ENCODE data around the gene TMEM163.
"Not testable (repeated sequence)": the region's sequence is repeated elsewhere in the genome, so short reads cannot be mapped to it uniquely, and the experiment has no call there.

TMEM163 gene

DNA sequence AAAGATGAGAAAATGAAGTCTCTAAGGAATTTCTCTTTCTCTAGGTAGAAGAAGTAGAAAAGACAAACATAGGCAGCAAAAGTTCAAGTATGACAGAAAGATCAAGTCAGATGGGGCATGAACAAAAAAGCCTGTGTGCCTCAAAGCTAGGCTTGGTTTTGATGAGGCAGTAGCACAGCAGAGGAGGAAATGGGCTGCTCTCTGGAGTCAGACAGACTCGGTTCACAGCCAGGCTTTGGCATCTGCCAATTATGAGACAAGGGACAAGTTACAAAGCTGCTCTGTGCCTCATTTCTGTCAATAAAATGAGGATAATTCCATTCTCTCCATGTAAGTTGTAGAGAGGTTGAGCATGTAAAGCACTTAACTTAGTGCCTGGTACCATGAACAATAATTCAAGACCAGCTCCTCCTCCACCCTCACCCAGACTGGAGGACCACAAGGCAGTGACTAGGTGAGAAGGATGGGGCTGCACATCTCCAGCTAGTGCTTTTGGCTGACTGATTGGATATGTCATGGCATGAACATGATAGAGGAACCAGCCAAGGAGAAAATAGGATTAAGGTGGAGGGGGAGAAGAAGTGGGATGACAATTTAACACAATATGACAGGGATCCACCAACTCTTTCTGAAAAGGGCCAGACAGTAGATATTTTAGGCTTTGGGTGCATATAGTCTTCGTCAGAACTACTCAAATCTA is 84.6 kb downstream of the TMEM163 start:
- no peak overlapping the region for H3K27ac Mint-ChIP-seq
- no peaks in the 10 kb centered on the region for H3K9me3 Mint-ChIP-seq
- no peaks in the 10 kb centered on the region for H3K36me3 Mint-ChIP-seq
- no peaks in the 10 kb centered on the region for H3K27me3 Mint-ChIP-seq
- peaks cover 8% of the 10 kb centered on the region for H3K4me1 Mint-ChIP-seq
- H3K4me3 Mint-ChIP-seq = peak overlapping the region; percentile 15

DNA sequence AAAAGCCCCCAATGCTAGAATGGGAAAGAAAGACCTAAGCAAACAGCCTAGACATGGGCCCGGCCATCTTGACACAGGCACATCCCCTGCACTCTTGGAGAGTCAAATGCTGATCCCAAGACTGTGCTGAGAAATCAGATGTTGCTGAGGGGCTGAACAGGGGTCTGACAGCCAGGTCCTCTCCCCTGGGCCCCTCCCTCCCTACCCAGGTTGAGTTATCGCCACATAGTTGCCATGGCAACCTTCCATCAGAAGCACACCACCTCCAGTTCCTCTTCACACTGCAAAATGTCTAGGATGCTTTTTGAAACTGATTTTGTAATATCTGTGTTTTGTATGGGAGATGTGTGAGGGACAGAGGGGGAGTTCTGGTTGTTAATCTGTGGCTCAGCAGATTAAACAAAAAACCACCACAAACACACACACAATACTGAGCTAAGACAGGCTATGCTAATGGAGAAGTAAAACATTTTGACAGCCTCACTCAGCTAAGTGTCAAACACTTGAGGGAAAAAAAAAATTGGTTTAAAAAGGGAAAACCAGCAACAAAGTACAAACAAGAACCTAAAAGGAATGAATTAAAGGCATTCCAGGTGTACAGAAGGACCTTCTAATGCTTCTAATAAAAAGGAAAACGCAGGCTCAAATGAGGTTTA is 88.2 kb downstream of the TMEM163 start:
- Mint-ChIP-seq H3K4me3 (no peak overlapping the region), H3K27me3 (no peaks in the 10 kb centered on the region)

DNA sequence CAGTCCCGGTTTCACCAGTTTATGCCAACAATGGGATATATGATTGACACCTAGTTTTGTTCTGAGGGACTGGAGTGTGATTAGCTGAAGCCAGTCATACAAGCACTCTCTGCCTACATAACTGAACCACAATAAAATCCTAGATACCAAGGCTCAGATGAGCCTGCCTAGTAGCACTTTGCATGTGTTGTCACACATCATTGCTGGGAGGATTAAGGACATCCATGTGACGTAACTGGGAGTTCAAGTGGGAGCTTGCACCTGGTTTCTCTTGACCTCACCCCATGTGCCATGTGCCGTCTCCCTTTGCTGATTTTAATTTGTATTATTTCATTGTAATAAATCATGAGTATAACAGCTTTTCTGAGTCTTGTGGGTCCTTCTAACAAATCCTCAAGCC is 90.3 kb downstream of the TMEM163 start:
- H3K9me3 Mint-ChIP-seq = no peaks in the 10 kb centered on the region

More for the DNA sequence above, 88.2 kb downstream of the TMEM163 start:
- H3K9me3 Mint-ChIP-seq = no peaks in the 10 kb centered on the region
- peak overlapping the region; percentile 18 for H3K27ac Mint-ChIP-seq
- no peaks in the 10 kb centered on the region for H3K36me3 Mint-ChIP-seq
- H3K4me1 Mint-ChIP-seq = peaks cover 8% of the 10 kb centered on the region

DNA sequence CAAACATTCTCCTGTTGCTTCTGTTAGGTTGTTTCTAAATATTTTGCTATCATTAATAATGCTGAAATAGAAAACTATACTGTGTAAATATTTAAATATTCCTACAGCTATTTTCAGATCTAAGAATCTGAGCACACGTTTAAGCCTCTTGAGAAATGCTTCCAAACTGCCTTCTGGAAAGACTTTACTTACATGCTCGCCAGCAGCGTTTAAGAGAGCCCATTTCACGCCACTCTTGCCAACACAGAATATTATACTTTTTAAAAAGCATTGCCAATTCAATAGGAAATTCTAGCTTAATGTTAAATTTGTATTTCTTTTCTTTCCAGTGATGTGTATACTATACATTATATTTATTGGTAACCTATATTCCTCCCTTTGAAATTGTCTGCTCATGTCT is 92.0 kb downstream of the TMEM163 start:
- H3K36me3 Mint-ChIP-seq = no peaks in the 10 kb centered on the region
- no peak overlapping the region for H3K27ac Mint-ChIP-seq
- H3K4me3 Mint-ChIP-seq = no peak overlapping the region
- H3K4me1 Mint-ChIP-seq = no peaks in the 10 kb centered on the region
- peaks cover 3% of the 10 kb centered on the region for H3K27me3 Mint-ChIP-seq
- H3K9me3 Mint-ChIP-seq = no peaks in the 10 kb centered on the region

More for the DNA sequence above, 90.3 kb downstream of the TMEM163 start:
- no peak overlapping the region for H3K4me3 Mint-ChIP-seq
- peaks cover 3% of the 10 kb centered on the region for H3K27me3 Mint-ChIP-seq
- no peaks in the 10 kb centered on the region for H3K4me1 Mint-ChIP-seq
- no peaks in the 10 kb centered on the region for H3K36me3 Mint-ChIP-seq
- no peak overlapping the region for H3K27ac Mint-ChIP-seq

DNA sequence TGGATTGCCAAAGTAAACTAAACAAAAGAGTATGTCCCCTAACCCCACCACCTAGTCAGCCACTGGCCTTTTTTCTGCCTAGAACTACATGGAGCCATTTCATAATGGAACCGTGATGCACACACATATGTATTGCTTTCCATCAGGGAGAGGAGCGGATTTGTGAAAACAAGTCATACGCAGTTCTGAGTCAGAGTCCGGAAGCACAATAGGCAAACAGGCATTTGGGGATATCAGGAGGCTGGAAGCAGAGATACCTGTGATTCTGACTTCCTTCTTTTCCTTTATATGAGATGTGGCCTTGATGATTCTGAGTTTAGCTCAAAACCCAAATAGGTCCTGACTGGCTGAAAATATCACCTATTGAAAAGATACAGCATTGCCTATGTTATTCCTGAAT is 93.5 kb downstream of the TMEM163 start:
- H3K27me3 Mint-ChIP-seq = peaks cover 3% of the 10 kb centered on the region
- no peak overlapping the region for H3K27ac Mint-ChIP-seq
- no peaks in the 10 kb centered on the region for H3K36me3 Mint-ChIP-seq
- no peaks in the 10 kb centered on the region for H3K9me3 Mint-ChIP-seq
- no peak overlapping the region for H3K4me3 Mint-ChIP-seq
- H3K4me1 Mint-ChIP-seq = no peaks in the 10 kb centered on the region

DNA sequence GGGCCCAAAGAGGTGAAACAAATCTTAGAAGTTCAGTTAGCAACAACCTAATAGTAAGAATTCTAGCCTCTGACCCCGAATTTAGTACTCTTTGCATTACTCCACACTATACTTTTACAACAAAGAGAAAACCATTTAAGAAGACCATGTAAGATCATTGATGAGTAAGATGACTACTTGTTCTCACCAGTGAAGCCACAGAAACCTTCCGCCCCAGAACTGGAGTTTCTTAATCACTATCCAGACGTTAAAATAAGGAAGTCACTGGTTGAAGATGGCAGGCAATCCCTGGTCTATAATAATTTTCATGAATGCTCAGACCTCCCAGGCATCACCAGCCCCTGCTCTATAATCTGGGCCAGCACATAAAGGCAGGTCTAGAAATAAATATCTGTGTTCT is 95.0 kb downstream of the TMEM163 start:
- no peak overlapping the region for H3K4me3 Mint-ChIP-seq
- H3K27me3 Mint-ChIP-seq = peaks cover 3% of the 10 kb centered on the region
- H3K9me3 Mint-ChIP-seq = peaks cover 9% of the 10 kb centered on the region
- H3K36me3 Mint-ChIP-seq = no peaks in the 10 kb centered on the region
- no peaks in the 10 kb centered on the region for H3K4me1 Mint-ChIP-seq
- H3K27ac Mint-ChIP-seq = no peak overlapping the region

DNA sequence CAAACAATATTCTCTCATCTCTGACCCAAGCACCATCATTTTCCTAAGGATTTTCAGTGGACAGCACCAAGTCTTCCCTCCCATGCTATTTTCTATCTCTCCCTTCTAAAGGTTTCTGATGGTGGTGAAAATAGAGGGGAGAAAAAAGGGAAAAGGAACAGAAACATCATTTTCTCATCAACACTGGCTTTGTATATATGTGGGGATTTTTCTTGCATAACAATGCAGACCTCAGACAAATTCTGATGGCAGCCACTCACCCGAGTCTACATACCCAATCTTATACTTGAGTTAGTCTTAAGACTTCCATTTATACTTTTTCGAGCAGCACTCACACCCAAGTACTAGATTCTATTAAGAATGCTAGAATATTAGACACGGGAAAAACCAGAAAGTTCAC is 95.8 kb downstream of the TMEM163 start:
- Mint-ChIP-seq H3K4me1 (no peaks in the 10 kb centered on the region), H3K4me3 (no peak overlapping the region), H3K36me3 (no peaks in the 10 kb centered on the region), H3K27me3 (peaks cover 3% of the 10 kb centered on the region), H3K27ac (no peak overlapping the region), H3K9me3 (peaks cover 13% of the 10 kb centered on the region)

DNA sequence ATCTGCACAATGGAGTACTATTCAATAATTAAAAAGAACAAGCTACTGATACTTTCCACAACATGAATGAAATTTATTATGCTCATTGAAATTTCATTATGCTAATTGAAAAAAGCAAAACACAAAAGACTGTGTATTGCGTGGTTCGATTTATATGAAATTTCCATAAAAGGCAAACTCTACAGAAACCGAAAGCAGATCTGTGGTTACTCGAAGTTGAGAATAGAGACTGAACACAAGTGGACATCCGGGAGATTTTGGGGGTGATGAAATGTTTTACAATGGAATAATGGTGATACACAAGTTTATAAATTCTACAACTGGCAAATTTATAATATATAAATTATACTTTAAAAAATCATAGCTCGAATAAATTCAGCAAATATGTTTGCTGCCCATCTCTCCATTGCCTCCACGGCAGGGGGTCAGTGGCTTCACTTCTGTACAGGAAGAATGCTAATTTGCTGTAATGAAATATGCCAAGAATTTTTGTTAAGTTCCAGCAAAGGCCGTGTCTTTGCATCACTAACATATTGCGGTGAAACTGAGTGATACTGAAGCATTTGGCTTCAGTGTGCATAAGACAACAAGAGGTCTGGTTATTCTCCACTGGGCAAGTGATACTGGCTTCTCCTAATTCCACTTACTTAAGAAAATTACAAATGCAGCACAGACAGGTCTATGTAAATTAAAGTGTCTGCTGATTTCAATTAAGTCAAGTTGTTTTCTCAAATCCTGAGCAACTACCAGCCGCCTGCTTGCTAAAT is 96.7 kb downstream of the TMEM163 start:
- no peak overlapping the region for H3K27ac Mint-ChIP-seq
- H3K36me3 Mint-ChIP-seq = no peaks in the 10 kb centered on the region
- H3K9me3 Mint-ChIP-seq = peaks cover 13% of the 10 kb centered on the region
- H3K4me1 Mint-ChIP-seq = no peaks in the 10 kb centered on the region
- peaks cover 3% of the 10 kb centered on the region for H3K27me3 Mint-ChIP-seq
- H3K4me3 Mint-ChIP-seq = no peak overlapping the region

DNA sequence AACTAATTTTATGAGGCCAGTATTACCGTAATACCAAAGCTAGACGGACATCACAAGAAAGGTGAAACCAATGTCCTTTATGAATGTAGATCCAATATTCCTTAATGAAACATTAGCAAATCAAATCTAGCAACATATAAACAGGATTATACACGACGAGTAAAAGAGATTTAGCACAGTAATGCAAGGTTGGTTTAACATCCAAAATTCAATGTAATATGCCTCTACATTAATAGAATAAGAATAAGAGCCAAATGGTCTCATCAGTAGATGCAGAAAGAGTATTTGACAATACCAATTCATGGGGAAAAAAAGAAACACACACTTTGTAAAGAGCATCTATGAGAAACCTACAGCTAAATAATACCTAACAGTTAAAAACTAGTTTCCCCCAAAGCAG is 99.5 kb downstream of the TMEM163 start:
- Mint-ChIP-seq H3K36me3 (no peaks in the 10 kb centered on the region), H3K9me3 (peaks cover 13% of the 10 kb centered on the region), H3K4me3 (no peak overlapping the region), H3K4me1 (no peaks in the 10 kb centered on the region), H3K27ac (no peak overlapping the region), H3K27me3 (peaks cover 3% of the 10 kb centered on the region)

DNA sequence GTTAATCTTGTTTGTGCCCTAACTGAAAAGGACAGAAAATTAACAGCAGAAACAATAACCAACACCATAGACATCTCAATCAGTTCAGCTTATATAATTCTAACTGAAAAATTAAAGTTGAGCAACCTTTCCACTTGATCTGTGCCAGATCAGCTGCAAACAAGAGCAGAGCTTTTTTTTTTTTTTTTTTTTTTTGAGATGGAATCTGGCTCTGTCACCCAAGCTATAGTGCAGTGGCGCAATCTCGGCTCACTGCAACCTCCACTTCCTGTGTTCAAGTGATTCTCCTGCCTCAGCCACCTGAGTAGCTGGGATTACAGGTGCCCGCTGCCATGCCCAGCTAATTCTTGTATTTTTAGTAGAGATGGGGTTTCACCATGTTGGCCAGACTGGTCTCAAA is 103.3 kb downstream of the TMEM163 start:
- H3K9me3 Mint-ChIP-seq = peaks cover 32% of the 10 kb centered on the region
- H3K4me3 Mint-ChIP-seq, H3K4me1 Mint-ChIP-seq, H3K36me3 Mint-ChIP-seq, H3K27ac Mint-ChIP-seq, H3K27me3 Mint-ChIP-seq: not testable (repeated sequence)

DNA sequence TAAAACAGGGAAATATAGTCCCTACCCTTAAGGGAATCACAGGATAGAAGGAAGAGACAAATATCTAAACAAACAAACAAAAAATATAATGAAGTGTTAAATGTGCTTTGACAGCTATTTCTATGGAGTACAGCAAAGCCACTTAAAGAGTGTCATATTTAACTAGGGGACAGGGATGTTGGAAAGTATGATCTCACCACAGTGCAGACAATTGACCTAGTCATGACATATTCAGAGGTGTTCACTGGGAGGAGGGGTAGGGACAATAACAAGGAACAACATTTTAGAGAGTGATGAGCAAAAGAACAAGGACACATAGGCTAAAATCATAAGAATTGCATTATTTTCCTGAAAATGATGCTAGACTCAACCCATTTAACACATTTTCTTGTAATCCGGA is 107.5 kb downstream of the TMEM163 start:
- Mint-ChIP-seq H3K4me3 (no peak overlapping the region), H3K4me1 (peaks cover 3% of the 10 kb centered on the region), H3K27ac (no peak overlapping the region), H3K36me3 (peaks cover 3% of the 10 kb centered on the region), H3K27me3 (no peaks in the 10 kb centered on the region), H3K9me3 (peaks cover 20% of the 10 kb centered on the region)

DNA sequence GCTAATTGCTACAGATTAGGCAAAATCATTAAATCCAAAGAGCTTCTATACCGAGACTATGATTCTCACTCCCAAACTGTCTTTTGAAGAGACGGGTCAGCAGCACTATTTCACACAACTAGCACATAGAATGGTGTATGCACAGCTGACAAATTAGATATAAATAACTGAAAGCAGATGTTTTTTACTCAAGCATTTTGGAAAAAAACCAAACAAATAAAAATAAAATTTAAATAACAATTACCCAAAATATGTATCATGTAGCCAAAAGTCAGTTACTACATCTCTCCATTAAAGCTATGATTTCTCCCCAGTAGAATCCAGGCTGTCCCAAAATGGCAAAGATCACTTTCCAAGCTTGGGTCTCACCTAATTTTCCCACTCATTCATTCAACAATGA is 107.9 kb downstream of the TMEM163 start:
- peaks cover 20% of the 10 kb centered on the region for H3K9me3 Mint-ChIP-seq
- peaks cover 3% of the 10 kb centered on the region for H3K36me3 Mint-ChIP-seq
- H3K27ac Mint-ChIP-seq = no peak overlapping the region
- no peaks in the 10 kb centered on the region for H3K27me3 Mint-ChIP-seq
- H3K4me1 Mint-ChIP-seq = peaks cover 3% of the 10 kb centered on the region
- H3K4me3 Mint-ChIP-seq = no peak overlapping the region

DNA sequence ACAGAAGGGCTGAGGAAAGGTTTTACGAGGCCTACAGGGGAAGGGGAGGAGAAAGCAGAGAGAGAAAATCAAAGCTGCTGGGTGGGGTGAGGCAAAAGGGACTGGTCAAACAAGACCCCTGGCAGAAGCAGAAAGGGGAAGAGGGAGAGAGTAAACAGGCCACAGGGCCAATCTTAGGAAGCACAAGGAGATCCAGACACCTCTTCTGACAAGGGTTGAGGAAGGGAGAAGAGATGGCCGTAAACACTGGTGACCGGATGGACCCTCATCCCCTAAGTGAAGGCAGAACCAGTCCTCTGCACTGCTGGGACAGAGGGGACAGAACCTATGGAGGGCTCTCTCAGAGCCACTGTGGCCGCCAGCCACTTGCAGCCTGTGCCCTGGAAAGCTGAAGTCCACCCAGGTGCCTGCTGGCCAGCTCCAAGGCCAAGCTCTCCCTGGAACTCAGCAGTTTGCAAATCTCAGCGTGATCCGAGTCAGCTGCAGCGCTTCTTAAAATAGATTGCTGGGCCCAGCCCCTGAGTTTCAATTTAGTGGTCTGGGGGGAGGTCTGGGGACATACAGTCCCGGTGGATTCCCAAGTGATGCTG is 108.8 kb downstream of the TMEM163 start:
- Mint-ChIP-seq H3K27me3 (no peaks in the 10 kb centered on the region), H3K4me3 (no peak overlapping the region), H3K9me3 (peaks cover 20% of the 10 kb centered on the region)

DNA sequence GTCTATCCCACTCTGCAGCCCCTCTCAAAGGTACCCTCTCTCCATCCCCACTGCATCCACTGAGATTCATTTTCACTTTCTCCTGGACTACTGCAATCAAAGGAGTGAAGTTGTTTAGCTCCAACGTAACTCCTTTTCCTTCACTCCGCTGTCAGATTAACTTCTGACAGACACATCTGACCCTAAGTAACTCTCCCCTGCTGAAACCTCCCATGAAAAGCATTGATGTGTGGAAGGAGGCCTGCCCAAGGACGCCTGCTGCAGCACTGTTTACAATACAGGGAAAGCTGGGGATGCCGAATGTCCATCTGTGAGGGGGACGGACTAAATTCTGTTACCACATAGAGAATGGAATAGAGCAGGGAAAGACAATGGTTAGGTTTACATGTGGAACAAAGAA is 114.8 kb downstream of the TMEM163 start:
- Mint-ChIP-seq H3K27ac (no peak overlapping the region), H3K4me3 (no peak overlapping the region), H3K27me3 (peaks cover 2% of the 10 kb centered on the region), H3K36me3 (no peaks in the 10 kb centered on the region), H3K4me1 (no peaks in the 10 kb centered on the region), H3K9me3 (no peaks in the 10 kb centered on the region)

More for the DNA sequence above, 108.8 kb downstream of the TMEM163 start:
- no peak overlapping the region for H3K27ac Mint-ChIP-seq
- peaks cover 3% of the 10 kb centered on the region for H3K4me1 Mint-ChIP-seq
- peaks cover 3% of the 10 kb centered on the region for H3K36me3 Mint-ChIP-seq

DNA sequence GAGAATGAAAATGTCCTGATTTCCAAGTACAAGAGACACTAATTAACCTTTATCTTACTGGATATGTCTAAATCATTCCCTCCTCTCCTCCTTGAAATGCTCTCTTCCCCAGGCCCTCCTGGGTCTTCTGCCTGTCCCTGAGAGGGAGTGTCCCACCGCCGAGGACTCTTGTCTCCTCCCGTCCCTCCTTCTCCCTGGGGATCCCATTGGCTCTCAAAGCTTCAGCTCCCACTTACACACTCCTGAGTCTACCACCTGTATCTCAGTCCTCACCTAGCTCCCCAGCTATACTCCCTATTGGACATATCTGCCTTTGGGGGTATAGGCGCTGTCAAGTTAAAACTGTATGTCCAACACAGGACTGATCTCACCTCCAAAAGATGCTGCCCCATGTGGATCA is 116.1 kb downstream of the TMEM163 start:
- Mint-ChIP-seq H3K9me3 (no peaks in the 10 kb centered on the region), H3K27me3 (peaks cover 3% of the 10 kb centered on the region), H3K36me3 (peaks cover 2% of the 10 kb centered on the region), H3K27ac (no peak overlapping the region), H3K4me1 (no peaks in the 10 kb centered on the region), H3K4me3 (no peak overlapping the region)

DNA sequence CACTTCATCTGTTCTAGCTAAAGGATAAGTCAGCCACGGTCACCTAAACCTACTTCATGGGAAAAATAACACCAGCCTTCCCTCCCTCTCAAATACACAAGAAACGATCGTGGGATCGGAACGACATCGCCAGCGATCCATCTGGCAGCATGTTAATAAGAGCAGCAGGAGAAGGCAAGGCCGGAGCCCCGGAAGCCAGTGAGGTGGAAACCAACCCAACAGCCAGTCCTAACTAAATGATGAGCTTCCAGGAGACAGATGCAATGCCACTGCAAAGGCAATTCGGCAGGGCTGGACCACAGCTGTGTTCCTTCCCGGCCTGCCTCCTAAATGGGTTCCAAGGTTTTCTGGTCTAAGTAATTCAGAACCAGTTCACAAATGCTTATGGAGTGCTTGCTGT is 117.5 kb downstream of the TMEM163 start:
- peaks cover 3% of the 10 kb centered on the region for H3K36me3 Mint-ChIP-seq
- H3K27ac Mint-ChIP-seq = no peak overlapping the region
- no peaks in the 10 kb centered on the region for H3K9me3 Mint-ChIP-seq
- no peaks in the 10 kb centered on the region for H3K4me1 Mint-ChIP-seq
- no peak overlapping the region for H3K4me3 Mint-ChIP-seq
- H3K27me3 Mint-ChIP-seq = peaks cover 3% of the 10 kb centered on the region
